Measurements from ENCODE around the gene SBK2. TPM values are rescaled to one million over a fixed set of nuclear protein-coding genes. Genes with fewer than 3 reads are reported as not detected.

The SBK2 gene
- total RNA-seq, 1 donor from 2014 or later = 1.0 TPM

DNA sequence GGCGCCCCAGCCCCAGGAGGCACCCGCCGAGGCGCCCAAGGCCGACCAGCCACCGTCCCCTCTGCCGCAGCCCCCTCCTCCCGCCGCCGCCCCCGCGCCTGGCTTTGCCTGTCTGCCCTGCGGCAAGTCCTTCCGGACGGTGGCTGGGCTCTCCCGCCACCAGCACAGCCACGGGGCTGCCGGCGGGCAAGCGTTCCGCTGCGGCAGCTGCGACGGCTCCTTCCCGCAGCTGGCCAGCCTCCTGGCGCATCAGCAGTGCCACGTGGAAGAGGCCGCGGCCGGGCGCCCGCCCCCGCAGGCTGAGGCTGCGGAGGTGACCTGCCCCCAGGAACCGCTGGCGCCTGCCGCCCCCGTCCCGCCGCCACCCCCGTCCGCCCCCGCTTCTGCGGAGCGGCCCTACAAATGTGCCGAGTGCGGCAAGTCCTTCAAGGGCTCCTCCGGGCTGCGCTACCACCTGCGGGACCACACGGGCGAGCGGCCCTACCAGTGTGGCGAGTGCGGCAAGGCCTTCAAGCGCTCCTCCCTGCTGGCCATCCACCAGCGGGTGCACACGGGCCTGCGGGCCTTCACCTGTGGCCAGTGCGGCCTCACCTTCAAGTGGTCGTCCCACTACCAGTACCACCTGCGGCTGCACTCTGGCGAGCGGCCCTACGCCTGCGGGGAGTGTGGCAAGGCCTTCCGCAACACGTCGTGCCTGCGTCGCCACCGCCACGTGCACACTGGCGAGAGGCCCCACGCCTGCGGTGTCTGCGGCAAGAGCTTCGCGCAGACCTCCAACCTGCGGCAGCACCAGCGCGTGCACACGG is 54.6 kb downstream of the SBK2 start:
- Histone ChIP-seq H3K4me1 (ENCODE audit: control insufficient read depth in 3 of 3, insufficient read depth in 3 of 3, low read length in 3 of 3) (peaks cover 31 to 50% (median 46%) of the 10 kb centered on the region in 3 donors), H3K4me3 (ENCODE audit: low read length in 3 of 3) (no peak overlapping the region), H3K27ac (ENCODE audit: low read depth, low read length) (no peak overlapping the region), H3K9ac (ENCODE audit: low read depth in 1 of 3, low read length in 3 of 3) (no peak overlapping the region), H3K9me3 (ENCODE audit: control insufficient read depth in 3 of 3, low read length in 3 of 3) (no peaks in the 10 kb centered on the region), H3K36me3 (ENCODE audit: control insufficient read depth in 3 of 3, insufficient read depth in 3 of 3, low read length in 3 of 3) (peaks cover 6 to 9% (median 7%) of the 10 kb centered on the region in 3 donors), H3K27me3 (ENCODE audit: control insufficient read depth in 3 of 3, insufficient read depth in 3 of 3, low read length in 3 of 3) (peaks cover 0 to 18% (median 7%) of the 10 kb centered on the region in 3 donors)

DNA sequence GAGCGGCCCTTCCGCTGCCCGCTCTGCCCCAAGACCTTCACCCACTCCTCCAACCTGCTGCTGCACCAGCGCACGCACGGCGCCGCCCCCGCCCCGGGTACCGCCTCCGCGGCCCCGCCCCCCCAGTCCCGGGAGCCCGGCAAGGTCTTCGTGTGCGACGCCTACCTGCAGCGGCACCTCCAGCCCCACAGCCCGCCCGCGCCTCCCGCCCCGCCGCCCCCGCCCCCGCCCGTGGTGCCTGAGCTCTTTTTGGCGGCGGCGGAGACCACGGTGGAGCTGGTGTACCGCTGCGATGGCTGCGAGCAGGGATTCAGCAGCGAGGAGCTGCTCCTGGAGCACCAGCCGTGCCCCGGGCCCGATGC is 55.2 kb downstream of the SBK2 start:
- Histone ChIP-seq H3K9ac (ENCODE audit: low read depth in 1 of 3, low read length in 3 of 3) (no peak overlapping the region), H3K27ac (ENCODE audit: low read depth, low read length) (no peak overlapping the region), H3K36me3 (ENCODE audit: control insufficient read depth in 3 of 3, insufficient read depth in 3 of 3, low read length in 3 of 3) (peaks cover 6 to 9% (median 7%) of the 10 kb centered on the region in 3 donors), H3K27me3 (ENCODE audit: control insufficient read depth in 3 of 3, insufficient read depth in 3 of 3, low read length in 3 of 3) (peaks cover 0 to 15% (median 7%) of the 10 kb centered on the region in 3 donors), H3K9me3 (ENCODE audit: control insufficient read depth in 3 of 3, low read length in 3 of 3) (no peaks in the 10 kb centered on the region), H3K4me1 (ENCODE audit: control insufficient read depth in 3 of 3, insufficient read depth in 3 of 3, low read length in 3 of 3) (peaks cover 27 to 44% (median 44%) of the 10 kb centered on the region in 3 donors), H3K4me3 (ENCODE audit: low read length in 3 of 3) (no peak overlapping the region)

DNA sequence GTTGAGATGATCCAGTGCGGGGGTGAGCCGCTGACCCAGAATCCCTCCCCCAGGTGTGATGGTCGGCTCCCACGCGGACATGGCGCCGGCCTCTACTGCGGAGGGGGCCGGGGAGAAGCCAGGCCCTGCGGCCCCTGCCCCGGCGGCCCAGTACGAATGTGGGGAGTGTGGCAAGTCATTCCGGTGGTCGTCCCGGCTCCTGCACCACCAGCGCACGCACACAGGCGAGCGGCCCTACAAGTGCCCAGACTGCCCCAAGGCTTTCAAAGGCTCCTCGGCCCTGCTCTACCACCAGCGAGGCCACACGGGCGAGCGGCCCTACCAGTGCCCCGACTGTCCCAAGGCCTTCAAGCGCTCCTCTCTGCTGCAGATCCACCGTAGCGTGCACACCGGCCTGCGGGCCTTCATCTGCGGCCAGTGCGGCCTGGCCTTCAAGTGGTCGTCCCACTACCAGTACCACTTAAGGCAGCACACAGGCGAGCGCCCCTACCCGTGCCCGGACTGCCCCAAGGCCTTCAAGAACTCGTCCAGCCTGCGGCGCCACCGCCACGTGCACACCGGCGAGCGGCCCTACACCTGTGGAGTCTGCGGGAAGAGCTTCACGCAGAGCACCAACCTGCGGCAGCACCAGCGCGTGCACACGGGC is 55.7 kb downstream of the SBK2 start:
- Histone ChIP-seq H3K9ac (ENCODE audit: low read depth in 1 of 3, low read length in 3 of 3) (no peak overlapping the region), H3K36me3 (ENCODE audit: control insufficient read depth in 3 of 3, insufficient read depth in 3 of 3, low read length in 3 of 3) (peaks cover 6 to 9% (median 7%) of the 10 kb centered on the region in 3 donors), H3K27ac (ENCODE audit: low read depth, low read length) (no peak overlapping the region), H3K27me3 (ENCODE audit: control insufficient read depth in 3 of 3, insufficient read depth in 3 of 3, low read length in 3 of 3) (peaks cover 0 to 14% (median 7%) of the 10 kb centered on the region in 3 donors), H3K4me1 (ENCODE audit: control insufficient read depth in 3 of 3, insufficient read depth in 3 of 3, low read length in 3 of 3) (peaks cover 27 to 40% (median 39%) of the 10 kb centered on the region in 3 donors), H3K4me3 (ENCODE audit: low read length in 3 of 3) (no peak overlapping the region), H3K9me3 (ENCODE audit: control insufficient read depth in 3 of 3, low read length in 3 of 3) (no peaks in the 10 kb centered on the region)

DNA sequence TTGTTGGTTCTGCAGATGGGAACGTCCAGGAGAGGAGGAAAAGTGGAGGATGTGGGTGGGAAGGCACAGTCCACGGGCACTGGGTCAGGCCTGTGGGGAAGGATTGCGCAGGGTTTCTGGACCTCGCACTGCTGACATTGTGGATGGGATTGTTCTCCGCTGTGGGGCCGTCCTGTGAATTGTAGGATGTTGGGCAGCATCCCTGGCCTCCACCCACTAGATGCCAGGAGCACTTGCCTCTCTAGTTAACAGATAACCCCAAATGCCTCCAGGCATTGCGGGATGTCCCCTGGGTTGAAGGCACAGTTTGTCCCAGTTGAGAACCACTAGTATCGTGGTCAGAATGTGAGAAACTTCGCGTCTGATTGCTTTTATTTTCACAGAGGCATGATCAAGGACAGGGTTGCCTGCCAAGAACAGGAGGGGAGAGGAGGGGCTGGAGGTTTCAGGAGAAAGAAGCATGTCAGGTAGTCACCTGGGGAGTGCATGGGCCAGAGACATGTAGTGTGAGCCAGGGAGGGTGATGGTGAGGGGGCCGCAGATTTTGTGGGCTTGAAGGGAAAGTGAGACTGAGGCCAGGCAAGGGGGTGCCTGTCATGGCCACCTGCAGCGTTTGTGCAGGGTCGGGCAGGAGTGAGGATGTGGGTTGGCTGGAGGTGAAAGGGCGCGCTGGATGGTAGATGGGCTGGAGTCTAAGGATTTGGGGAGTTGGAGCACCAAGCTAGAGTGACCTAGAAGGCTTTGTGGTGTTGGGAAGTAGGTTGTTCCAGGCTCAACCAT is 57.3 kb downstream of the SBK2 start:
- Histone ChIP-seq H3K36me3 (ENCODE audit: control insufficient read depth in 3 of 3, insufficient read depth in 3 of 3, low read length in 3 of 3) (peaks cover 6 to 9% (median 7%) of the 10 kb centered on the region in 3 donors), H3K9me3 (ENCODE audit: control insufficient read depth in 3 of 3, low read length in 3 of 3) (no peaks in the 10 kb centered on the region), H3K27me3 (ENCODE audit: control insufficient read depth in 3 of 3, insufficient read depth in 3 of 3, low read length in 3 of 3) (no peaks in the 10 kb centered on the region), H3K4me1 (ENCODE audit: control insufficient read depth in 3 of 3, insufficient read depth in 3 of 3, low read length in 3 of 3) (peaks cover 22 to 35% (median 30%) of the 10 kb centered on the region in 3 donors), H3K4me3 (ENCODE audit: low read length in 3 of 3) (no peak overlapping the region), H3K27ac (ENCODE audit: low read depth, low read length) (no peak overlapping the region), H3K9ac (ENCODE audit: low read depth in 1 of 3, low read length in 3 of 3) (no peak overlapping the region)

DNA sequence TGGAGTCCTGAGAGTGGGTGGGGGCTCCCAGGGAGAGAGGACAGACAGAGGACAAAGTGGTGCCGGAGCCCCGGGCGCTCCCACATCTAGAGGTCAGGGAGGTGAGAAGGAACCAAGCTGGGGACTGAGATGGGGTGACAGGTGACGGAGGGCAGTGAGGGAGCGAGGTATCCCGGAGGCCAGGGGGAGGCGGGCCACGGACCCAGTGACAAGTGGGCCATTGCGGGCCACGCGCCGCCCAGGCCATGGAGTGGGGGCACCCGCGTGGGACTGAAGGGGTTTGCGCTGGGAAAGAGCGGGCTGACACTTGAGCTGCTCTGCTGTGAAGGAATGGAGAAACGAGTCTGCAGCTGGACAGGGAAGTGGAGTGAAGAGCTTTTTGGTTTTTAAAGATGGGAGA is 57.9 kb downstream of the SBK2 start:
- H3K27me3 ChIP-seq (ENCODE audit: control insufficient read depth in 3 of 3, insufficient read depth in 3 of 3, low read length in 3 of 3) = no peaks in the 10 kb centered on the region
- H3K9me3 ChIP-seq (ENCODE audit: control insufficient read depth in 3 of 3, low read length in 3 of 3) = no peaks in the 10 kb centered on the region
- peaks cover 22 to 30% (median 24%) of the 10 kb centered on the region in 3 donors for H3K4me1 ChIP-seq (ENCODE audit: control insufficient read depth in 3 of 3, insufficient read depth in 3 of 3, low read length in 3 of 3)
- no peak overlapping the region for H3K9ac ChIP-seq (ENCODE audit: low read depth in 1 of 3, low read length in 3 of 3)
- H3K4me3 ChIP-seq (ENCODE audit: low read length in 3 of 3) = no peak overlapping the region
- no peak overlapping the region for H3K27ac ChIP-seq (ENCODE audit: low read depth, low read length)
- peaks cover 6 to 9% (median 7%) of the 10 kb centered on the region in 3 donors for H3K36me3 ChIP-seq (ENCODE audit: control insufficient read depth in 3 of 3, insufficient read depth in 3 of 3, low read length in 3 of 3)

Other genes with a start within 250 kb of the SBK2 start
- gene TMEM150B, start 211.8 kb downstream of the SBK2 start, total RNA-seq = 0.52 TPM
- 8.9 TPM for gene KMT5C, start 197.3 kb downstream of the SBK2 start, total RNA-seq
- gene COX6B2, start 182.4 kb downstream of the SBK2 start, total RNA-seq = not detected
- gene GARIN5B, start 173.9 kb downstream of the SBK2 start, total RNA-seq = not detected
- not detected for gene IL11, start 166.7 kb downstream of the SBK2 start, total RNA-seq
- gene TMEM190, start 160.3 kb downstream of the SBK2 start, total RNA-seq = not detected
- gene TMEM238, start 152.8 kb downstream of the SBK2 start, total RNA-seq = not detected
- 229 TPM for gene RPL28, start 151.2 kb downstream of the SBK2 start, total RNA-seq
- 11.0 TPM for gene UBE2S, start 129.3 kb downstream of the SBK2 start, total RNA-seq
- not detected for gene SHISA7, start 93.8 kb downstream of the SBK2 start, total RNA-seq
- 25.1 TPM for gene ISOC2, start 75.5 kb downstream of the SBK2 start, total RNA-seq
- not detected for gene C19orf85, start 72.4 kb downstream of the SBK2 start, total RNA-seq
- gene ZNF628, start 60.5 kb downstream of the SBK2 start, total RNA-seq = 0.52 TPM
- gene NAT14, start 51.9 kb downstream of the SBK2 start, total RNA-seq = 8.4 TPM
- gene SSC5D, start 48.7 kb downstream of the SBK2 start, total RNA-seq = 17.7 TPM
- gene SBK3, start 8.4 kb upstream of the SBK2 start, total RNA-seq = not detected
- 1.6 TPM for gene ZNF579, start 43.7 kb upstream of the SBK2 start, total RNA-seq
- under 0.01 TPM for gene FIZ1, start 62.4 kb upstream of the SBK2 start, total RNA-seq
- 4.7 TPM for gene ZNF524, start 63.2 kb upstream of the SBK2 start, total RNA-seq
- gene ZNF865, start 68.5 kb upstream of the SBK2 start, total RNA-seq = 1.0 TPM
- 8.9 TPM for gene ZNF784, start 87.4 kb upstream of the SBK2 start, total RNA-seq
- gene ZNF580, start 103.9 kb upstream of the SBK2 start, total RNA-seq = 2.1 TPM
- gene ZNF581, start 106.5 kb upstream of the SBK2 start, total RNA-seq = 17.2 TPM
- 3.1 TPM for gene CCDC106, start 111.1 kb upstream of the SBK2 start, total RNA-seq
- 52.2 TPM for gene U2AF2, start 117.9 kb upstream of the SBK2 start, total RNA-seq
- gene EPN1, start 138.1 kb upstream of the SBK2 start, total RNA-seq = 5.7 TPM
- gene NLRP9, start 201.3 kb upstream of the SBK2 start, total RNA-seq = not detected
- 0.52 TPM for gene RFPL4A, start 222.0 kb upstream of the SBK2 start, total RNA-seq
- not detected for gene RFPL4AL1, start 232.0 kb upstream of the SBK2 start, total RNA-seq

Measured in skeletal muscle tissue (tissue), 4 donors.